HepG2 (cell line): ENCODE results near the gene XXYLT1.

Experiments used
- CBFB ChIP-seq: sonication (generic); formaldehyde crosslinking; IDR thresholded peaks from 2 replicates; pipeline ENCODE4 v1.4.0; 2020; ENCODE audit warnings: missing genetic modification reagents
- FOXM1 ChIP-seq: sonication (generic); formaldehyde crosslinking; IDR thresholded peaks from 2 replicates; pipeline ENCODE4 v1.5.0; 2020; ENCODE audit warnings: missing genetic modification reagents
- MZF1 ChIP-seq: sonication (generic); formaldehyde crosslinking; IDR thresholded peaks from 2 replicates; pipeline ENCODE4 v1.8.1; 2023; ENCODE audit warnings: mild to moderate bottlenecking, missing genetic modification reagents, borderline replicate concordance
- POLR2AphosphoS5 ChIP-seq: IDR thresholded peaks from 2 replicates; pipeline ENCODE4 v1.6.1; 2012; ENCODE audit warnings: low read depth, low read length
- ZC3H4 ChIP-seq: sonication (generic); formaldehyde crosslinking; IDR thresholded peaks from 2 replicates; pipeline ENCODE4 v1.4.0; 2020; ENCODE audit warnings: missing genetic modification reagents, borderline replicate concordance
- ZNF101 ChIP-seq: sonication (generic); formaldehyde crosslinking; IDR thresholded peaks from 2 replicates; pipeline ENCODE4 v1.4.0; 2020; ENCODE audit warnings: mild to moderate bottlenecking, low read depth, missing genetic modification reagents, borderline replicate concordance
- ZNF292 ChIP-seq: sonication (generic); formaldehyde crosslinking; IDR thresholded peaks from 2 replicates; pipeline ENCODE4 v1.8.1; 2022; ENCODE audit warnings: mild to moderate bottlenecking, low read depth, missing genetic modification reagents, borderline replicate concordance
- TF ChIP-seq, protein P1 (sequence below): sonication (generic); formaldehyde crosslinking; IDR thresholded peaks from 2 replicates; pipeline ENCODE4 v1.5.0; 2020; ENCODE audit warnings: mild to moderate bottlenecking, missing genetic modification reagents, moderate library complexity
- TF ChIP-seq, protein P2 (sequence below): sonication (generic); formaldehyde crosslinking; IDR thresholded peaks from 2 replicates; pipeline ENCODE4 v1.4.0; 2020; ENCODE audit warnings: missing genetic modification reagents, borderline replicate concordance
- TF ChIP-seq, protein P3 (sequence below), 2 experiments: sonication (generic) in 1 of 2; formaldehyde crosslinking in 1 of 2; IDR thresholded peaks; 2 replicates each; pipeline versions ENCODE4 v1.5.1 to v1.6.1; 2011 to 2020; ENCODE audit warnings: borderline replicate concordance in 1 of 2, low read depth in 1 of 2, low read length in 1 of 2, mild to moderate bottlenecking in 1 of 2, missing genetic modification reagents in 1 of 2, moderate library complexity in 1 of 2
- TF ChIP-seq, protein P4 (sequence below): sonication (generic); formaldehyde crosslinking; IDR thresholded peaks from 2 replicates; pipeline ENCODE4 v1.5.0; 2020; ENCODE audit warnings: missing genetic modification reagents, mild to moderate bottlenecking, borderline replicate concordance

DNA sequence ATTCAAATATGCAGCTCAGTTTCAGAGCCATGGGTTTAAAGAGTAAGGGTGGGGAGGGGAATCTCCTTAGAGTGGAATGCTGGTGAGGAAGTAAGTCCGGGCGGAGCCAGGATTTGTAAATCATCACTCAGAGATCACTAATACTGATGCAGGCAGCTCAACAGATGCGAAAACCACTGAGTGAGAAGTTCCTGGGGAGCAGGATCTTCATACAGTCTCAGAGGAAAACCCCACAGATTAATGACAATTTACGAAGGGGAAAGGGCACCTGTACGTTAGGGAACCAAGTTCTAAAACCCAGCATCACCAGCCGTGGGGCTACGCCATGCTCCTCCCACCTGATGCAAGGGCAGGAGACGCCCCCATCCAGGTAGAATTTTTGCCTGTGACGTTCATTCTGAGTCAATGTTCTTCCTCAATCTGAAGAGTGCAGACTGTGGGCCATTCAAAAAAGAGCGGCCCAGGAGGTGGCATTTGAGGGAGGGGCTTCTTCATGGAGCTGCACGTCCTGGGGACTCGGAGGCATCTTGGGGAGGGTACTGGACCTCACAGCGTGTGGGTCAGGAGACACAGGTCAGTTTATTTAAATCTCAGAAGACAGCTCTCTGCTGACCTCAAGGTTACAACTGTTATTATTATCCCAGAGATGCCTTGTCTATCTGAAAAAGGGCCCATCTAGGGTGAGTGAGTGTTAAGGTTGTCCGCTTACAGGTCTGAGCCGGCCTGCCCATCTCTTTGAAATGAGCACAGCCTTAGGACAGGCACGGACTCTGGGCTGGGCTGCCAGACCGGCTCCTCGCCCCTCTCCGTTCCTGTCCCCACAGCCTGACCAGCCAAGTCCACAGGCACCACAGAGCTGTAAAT, 228.0 kb downstream of the XXYLT1 start:
- TF ChIP-seq POLR2AphosphoS5 = no peak
- no peak for TF ChIP-seq CBFB
- TF ChIP-seq, protein P1, sequence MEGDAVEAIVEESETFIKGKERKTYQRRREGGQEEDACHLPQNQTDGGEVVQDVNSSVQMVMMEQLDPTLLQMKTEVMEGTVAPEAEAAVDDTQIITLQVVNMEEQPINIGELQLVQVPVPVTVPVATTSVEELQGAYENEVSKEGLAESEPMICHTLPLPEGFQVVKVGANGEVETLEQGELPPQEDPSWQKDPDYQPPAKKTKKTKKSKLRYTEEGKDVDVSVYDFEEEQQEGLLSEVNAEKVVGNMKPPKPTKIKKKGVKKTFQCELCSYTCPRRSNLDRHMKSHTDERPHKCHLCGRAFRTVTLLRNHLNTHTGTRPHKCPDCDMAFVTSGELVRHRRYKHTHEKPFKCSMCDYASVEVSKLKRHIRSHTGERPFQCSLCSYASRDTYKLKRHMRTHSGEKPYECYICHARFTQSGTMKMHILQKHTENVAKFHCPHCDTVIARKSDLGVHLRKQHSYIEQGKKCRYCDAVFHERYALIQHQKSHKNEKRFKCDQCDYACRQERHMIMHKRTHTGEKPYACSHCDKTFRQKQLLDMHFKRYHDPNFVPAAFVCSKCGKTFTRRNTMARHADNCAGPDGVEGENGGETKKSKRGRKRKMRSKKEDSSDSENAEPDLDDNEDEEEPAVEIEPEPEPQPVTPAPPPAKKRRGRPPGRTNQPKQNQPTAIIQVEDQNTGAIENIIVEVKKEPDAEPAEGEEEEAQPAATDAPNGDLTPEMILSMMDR (CRISPR knock-in tag) = no peak
- TF ChIP-seq, protein P2, sequence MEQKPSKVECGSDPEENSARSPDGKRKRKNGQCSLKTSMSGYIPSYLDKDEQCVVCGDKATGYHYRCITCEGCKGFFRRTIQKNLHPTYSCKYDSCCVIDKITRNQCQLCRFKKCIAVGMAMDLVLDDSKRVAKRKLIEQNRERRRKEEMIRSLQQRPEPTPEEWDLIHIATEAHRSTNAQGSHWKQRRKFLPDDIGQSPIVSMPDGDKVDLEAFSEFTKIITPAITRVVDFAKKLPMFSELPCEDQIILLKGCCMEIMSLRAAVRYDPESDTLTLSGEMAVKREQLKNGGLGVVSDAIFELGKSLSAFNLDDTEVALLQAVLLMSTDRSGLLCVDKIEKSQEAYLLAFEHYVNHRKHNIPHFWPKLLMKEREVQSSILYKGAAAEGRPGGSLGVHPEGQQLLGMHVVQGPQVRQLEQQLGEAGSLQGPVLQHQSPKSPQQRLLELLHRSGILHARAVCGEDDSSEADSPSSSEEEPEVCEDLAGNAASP = no peak
- TF ChIP-seq, protein P3, sequence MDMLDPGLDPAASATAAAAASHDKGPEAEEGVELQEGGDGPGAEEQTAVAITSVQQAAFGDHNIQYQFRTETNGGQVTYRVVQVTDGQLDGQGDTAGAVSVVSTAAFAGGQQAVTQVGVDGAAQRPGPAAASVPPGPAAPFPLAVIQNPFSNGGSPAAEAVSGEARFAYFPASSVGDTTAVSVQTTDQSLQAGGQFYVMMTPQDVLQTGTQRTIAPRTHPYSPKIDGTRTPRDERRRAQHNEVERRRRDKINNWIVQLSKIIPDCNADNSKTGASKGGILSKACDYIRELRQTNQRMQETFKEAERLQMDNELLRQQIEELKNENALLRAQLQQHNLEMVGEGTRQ (IDR thresholded peaks at IDR 0.05; ENCODE audit: low read depth, low read length) = no peak
- TF ChIP-seq, protein P3 (CRISPR knock-in tag; IDR thresholded peaks at IDR 0.05; ENCODE audit: borderline replicate concordance) = no peak
- no peak for TF ChIP-seq FOXM1 (CRISPR knock-in tag)
- TF ChIP-seq ZNF292 (CRISPR knock-in tag) = no peak
- no peak for TF ChIP-seq MZF1
- TF ChIP-seq ZC3H4 (CRISPR knock-in tag) = no peak
- TF ChIP-seq, protein P4, sequence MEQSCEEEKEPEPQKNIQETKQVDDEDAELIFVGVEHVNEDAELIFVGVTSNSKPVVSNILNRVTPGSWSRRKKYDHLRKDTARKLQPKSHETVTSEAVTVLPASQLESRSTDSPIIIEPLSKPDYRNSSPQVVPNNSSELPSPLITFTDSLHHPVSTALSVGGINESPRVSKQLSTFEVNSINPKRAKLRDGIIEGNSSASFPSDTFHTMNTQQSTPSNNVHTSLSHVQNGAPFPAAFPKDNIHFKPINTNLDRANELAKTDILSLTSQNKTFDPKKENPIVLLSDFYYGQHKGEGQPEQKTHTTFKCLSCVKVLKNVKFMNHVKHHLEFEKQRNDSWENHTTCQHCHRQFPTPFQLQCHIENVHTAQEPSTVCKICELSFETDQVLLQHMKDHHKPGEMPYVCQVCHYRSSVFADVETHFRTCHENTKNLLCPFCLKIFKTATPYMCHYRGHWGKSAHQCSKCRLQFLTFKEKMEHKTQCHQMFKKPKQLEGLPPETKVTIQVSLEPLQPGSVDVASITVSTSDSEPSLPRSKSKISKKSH (CRISPR knock-in tag) = no peak
- TF ChIP-seq ZNF101 (CRISPR knock-in tag) = no peak
